Transverse colon (tissue), 3 donors: Measurements from ENCODE around the gene PKIB.

Experiments
- CTCF ChIP-seq, 5 experiments: fragments of 200-600 bp in 3 of 5; fragments of 450-650 bp in 2 of 5; sonication (generic) in 3 of 5; IDR thresholded peaks; 1 replicate in 2 of 5; 2 replicates in 3 of 5; pipeline ENCODE4 v1.5.1; 2016 to 2017; ENCODE audit warnings: antibody characterized with exemption in 5 of 5, inconsistent platforms in 3 of 5, mild to moderate bottlenecking in 2 of 5, moderate library complexity in 1 of 5
- POLR2A ChIP-seq: fragments of 450-650 bp; IDR thresholded peaks from one replicate; pipeline ENCODE4 v1.6.1; 2016; ENCODE audit warnings: antibody characterized with exemption, mild to moderate bottlenecking, moderate library complexity

- TF ChIP-seq CTCF (IDR thresholded peaks at IDR 0.05) (no peak), POLR2A (no peak)
Observed at GRCh38 chr6:122712448-122713137, 102.4 kb downstream of the PKIB start.
